GM23248 (cell line): ENCODE measurements around the gene UCP2. TPM values are rescaled to one million over a fixed set of nuclear protein-coding genes. Genes with fewer than 3 reads are reported as not detected.
"Not testable (repeated sequence)": the region's sequence is repeated elsewhere in the genome, so short reads cannot be mapped to it uniquely, and the experiment has no call there.

ENCODE experiments used
- DNase-seq: peaks from one replicate; pipeline ENCODE4 v3.0.0-alpha.2; 2015
- H2AFZ ChIP-seq: fragments of 200-600 bp; sonication (generic); 2 replicates; pipeline ENCODE4 v1.6.1; 2016; ENCODE audit warnings: antibody characterized with exemption
- H3F3A ChIP-seq: fragments of 200-600 bp; sonication (generic); 2 replicates; pipeline ENCODE4 v1.6.1; 2016; ENCODE audit warnings: mild to moderate bottlenecking, antibody characterized with exemption, mixed run types; ENCODE audit not compliant: insufficient read depth
- H3K27ac ChIP-seq: fragments of 200-600 bp; sonication (generic); 2 replicates; pipeline ENCODE4 v1.5.1; 2016; ENCODE audit warnings: mild to moderate bottlenecking
- H3K27me3 ChIP-seq: fragments of 200-600 bp; sonication (generic); replicated peaks from 2 replicates; pipeline ENCODE4 v1.6.1; 2016; ENCODE audit warnings: mild to moderate bottlenecking; ENCODE audit not compliant: insufficient read depth
- H3K36me3 ChIP-seq: fragments of 200-600 bp; sonication (generic); 2 replicates; pipeline ENCODE4 v1.6.1; 2016; ENCODE audit warnings: low read depth, mild to moderate bottlenecking
- H3K4me1 ChIP-seq: fragments of 200-600 bp; sonication (generic); 2 replicates; pipeline ENCODE4 v1.6.1; 2016; ENCODE audit warnings: mild to moderate bottlenecking; ENCODE audit not compliant: insufficient read depth
- H3K4me2 ChIP-seq: fragments of 200-600 bp; sonication (generic); one replicate; pipeline ENCODE4 v1.6.1; 2016; ENCODE audit warnings: mild to moderate bottlenecking; ENCODE audit not compliant: unreplicated experiment
- H3K4me3 ChIP-seq: fragments of 200-600 bp; sonication (generic); 2 replicates; pipeline ENCODE4 v1.5.1; 2016; ENCODE audit warnings: mild to moderate bottlenecking
- H3K79me2 ChIP-seq: fragments of 200-600 bp; sonication (generic); 2 replicates; pipeline ENCODE4 v1.6.1; 2016; ENCODE audit warnings: mild to moderate bottlenecking; ENCODE audit not compliant: insufficient read depth
- H3K9ac ChIP-seq: fragments of 200-600 bp; sonication (generic); 2 replicates; pipeline ENCODE4 v1.6.1; 2016; ENCODE audit warnings: mild to moderate bottlenecking
- H3K9me2 ChIP-seq: fragments of 200-600 bp; sonication (generic); 2 replicates; pipeline ENCODE4 v1.6.1; 2016; ENCODE audit warnings: mixed run types, mild to moderate bottlenecking, moderate library complexity; ENCODE audit not compliant: insufficient read depth
- H3K9me3 ChIP-seq: fragments of 200-600 bp; sonication (generic); one replicate; pipeline ENCODE4 v1.6.1; 2017; ENCODE audit warnings: low read depth
- H4K20me1 ChIP-seq: fragments of 200-600 bp; sonication (generic); 2 replicates; pipeline ENCODE4 v1.6.0; 2016; ENCODE audit not compliant: insufficient read depth
- EZH2 ChIP-seq: fragments of 200-600 bp; sonication (generic); IDR thresholded peaks from 2 replicates; pipeline ENCODE4 v1.6.1; 2018; ENCODE audit warnings: antibody characterized with exemption, mild to moderate bottlenecking; ENCODE audit not compliant: insufficient read depth, poor library complexity, severe bottlenecking
- EZH2phosphoT487 ChIP-seq: fragments of 200-600 bp; sonication (generic); IDR thresholded peaks from 2 replicates; pipeline ENCODE4 v1.6.1; 2018; ENCODE audit warnings: antibody characterized with exemption, moderate library complexity, mild to moderate bottlenecking, low read depth; ENCODE audit not compliant: insufficient read depth
- WGBS, 2 experiments: methylation state at CpG; one replicate each; pipeline ENCODE4 v1.1.6; 2015 to 2017; ENCODE audit warnings: low lambda C conversion rate in 2 of 2, low coverage in 1 of 2; ENCODE audit errors: missing lambda C conversion rate in 2 of 2; 5-methylcytosine and 5-hydroxymethylcytosine counted together
- in situ Hi-C: fragments of 300-500 bp; cut with MboI; formaldehyde crosslinking; loops from 2 replicates; pipeline ENCODE4 v1.15.0; 2020
- polyA plus RNA-seq: library from polyadenylated mRNA; unstranded; fragments of >200 nt; fragmentation: Nextera tagmentation; extraction: Ambion mirVana; gene quantifications from 2 replicates; pipeline ENCODE4 v1.2.1, GENCODE V29; 2016
- total RNA-seq: library from RNA; depleted of rRNA; stranded (reverse); fragments of >200 nt; shearing (Covaris generic); gene quantifications from 2 replicates; pipeline ENCODE4 v1.2.3, GENCODE V29; 2014

The UCP2 gene
- total and polyA plus RNA-seq, 2 experiments from 2014 or later, result 2.0 TPM; not detected in 1

DNA sequence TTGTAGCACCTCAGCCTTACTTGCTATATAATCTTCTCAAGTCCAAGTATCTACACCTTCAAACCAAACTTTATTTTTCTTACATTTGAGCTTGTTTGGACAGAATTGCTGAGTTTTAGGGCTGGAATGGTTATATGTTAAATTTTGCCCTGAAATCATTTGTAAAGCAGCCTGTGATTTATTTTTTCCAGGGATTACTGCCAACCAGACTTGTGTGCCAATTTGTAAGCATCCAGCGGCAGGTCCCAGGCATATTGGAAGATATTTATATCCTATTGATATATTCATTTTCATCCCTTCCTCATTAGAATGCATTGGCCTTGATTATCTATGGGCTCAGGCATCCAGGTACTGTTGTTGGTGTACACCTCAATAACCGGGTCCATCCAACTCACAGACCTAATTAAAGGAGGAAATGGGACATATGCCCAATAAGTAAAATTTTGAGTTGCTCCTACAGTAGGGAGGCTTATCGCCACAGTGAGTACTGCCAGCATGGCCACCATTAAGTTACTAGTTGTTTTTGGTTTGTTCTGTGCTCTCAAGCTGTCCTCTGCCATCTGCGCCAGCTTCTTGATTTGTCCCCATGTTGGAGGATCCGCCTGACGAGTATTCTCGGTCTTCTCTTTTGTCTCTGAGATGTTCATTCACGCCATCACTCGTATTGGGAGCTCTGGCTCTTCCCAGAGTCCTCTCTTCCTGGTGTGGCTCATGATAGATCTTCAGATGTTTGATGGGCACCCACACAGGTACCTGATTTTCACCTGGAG is 41.7 kb downstream of the UCP2 start:
- no peaks in the 10 kb centered on the region for H4K20me1 ChIP-seq
- DNase-seq, result no peak
- H3K27me3 ChIP-seq, result no peaks in the 10 kb centered on the region
- no peaks in the 10 kb centered on the region for H3K4me1 ChIP-seq
- H3K9me3 ChIP-seq, result no peaks in the 10 kb centered on the region
- H3K27ac ChIP-seq, result no peak overlapping the region
- H3F3A ChIP-seq, result no peaks in the 10 kb centered on the region
- no peak for TF ChIP-seq EZH2phosphoT487
- TF ChIP-seq EZH2, result no peak
- in situ Hi-C loops, result no loop called here
- H3K9ac ChIP-seq, result no peak overlapping the region
- H3K4me2 ChIP-seq, result no peak overlapping the region
- WGBS, 2 experiments, result 84% methylated on average over 9 of the region's 9 CpGs
- no peaks in the 10 kb centered on the region for H3K79me2 ChIP-seq
- no peaks in the 10 kb centered on the region for H3K36me3 ChIP-seq
- no peak overlapping the region for H2AFZ ChIP-seq
- no peak overlapping the region for H3K4me3 ChIP-seq
- no peaks in the 10 kb centered on the region for H3K9me2 ChIP-seq

DNA sequence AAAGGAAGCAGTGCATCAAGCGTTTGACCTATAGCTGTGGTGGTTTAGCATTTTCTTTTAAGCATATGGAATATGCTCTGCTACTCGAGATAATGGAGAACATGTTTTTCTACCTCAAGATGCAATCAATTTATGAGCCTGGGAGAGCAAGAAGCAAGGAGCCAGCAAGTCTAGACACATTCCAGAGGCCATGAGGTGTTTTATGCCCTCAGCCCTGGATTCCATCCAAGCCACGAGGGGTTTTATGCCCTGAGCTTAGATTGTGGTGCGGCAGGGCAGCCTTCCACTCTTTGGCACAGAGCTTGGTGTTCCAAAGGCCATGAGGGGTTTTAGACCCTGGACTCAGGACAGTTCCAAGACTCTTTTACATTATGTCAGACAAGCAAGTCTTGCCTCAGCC is 43.5 kb downstream of the UCP2 start:
- Histone ChIP-seq H3K27ac (no peak overlapping the region), H3K4me3 (no peak overlapping the region), H3K9me2 (no peaks in the 10 kb centered on the region), H3K79me2 (no peaks in the 10 kb centered on the region), H3K9me3 (no peaks in the 10 kb centered on the region), H4K20me1 (no peaks in the 10 kb centered on the region), H2AFZ (no peak overlapping the region), H3K9ac (no peak overlapping the region), H3K4me1 (no peaks in the 10 kb centered on the region), H3F3A (no peaks in the 10 kb centered on the region), H3K4me2 (no peak overlapping the region), H3K36me3 (no peaks in the 10 kb centered on the region), H3K27me3 (no peaks in the 10 kb centered on the region)
- WGBS, 2 experiments, result 21 to 31% methylated on average over 4 of the region's 4 CpGs
- in situ Hi-C loops, result no loop called here
- TF ChIP-seq EZH2phosphoT487 (no peak), EZH2 (no peak)
- DNase-seq, result peak; percentile 15

DNA sequence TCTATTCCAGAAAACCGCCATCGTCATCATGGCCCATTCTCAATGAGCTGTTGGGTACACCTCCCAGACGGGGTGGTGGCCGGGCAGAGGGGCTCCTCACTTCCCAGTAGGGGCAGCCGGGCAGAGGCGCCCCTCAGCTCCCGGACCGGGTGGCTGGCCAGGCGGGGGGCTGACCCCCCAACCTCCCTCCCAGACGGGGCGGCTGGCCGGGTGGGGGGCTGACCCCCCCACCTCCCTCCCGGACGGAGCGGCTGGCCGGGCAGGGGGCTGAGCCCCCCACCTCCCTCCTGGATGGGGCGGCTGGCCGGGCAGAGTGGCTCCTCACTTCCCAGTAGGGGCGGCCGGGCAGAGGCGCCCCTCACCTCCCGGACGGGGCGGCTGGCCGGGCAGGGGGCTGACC is 46.6 kb downstream of the UCP2 start:
- H3K9ac ChIP-seq, H3K79me2 ChIP-seq, H3F3A ChIP-seq, H3K36me3 ChIP-seq, H2AFZ ChIP-seq, H3K4me2 ChIP-seq, DNase-seq, H3K4me1 ChIP-seq, H3K9me2 ChIP-seq, H3K27ac ChIP-seq, H3K27me3 ChIP-seq, in situ Hi-C loops, H3K4me3 ChIP-seq, H3K9me3 ChIP-seq, H4K20me1 ChIP-seq: not testable (repeated sequence)
- WGBS, 2 experiments, result 99 to 100% methylated on average over 2 to 7 of the region's 25 CpGs

DNA sequence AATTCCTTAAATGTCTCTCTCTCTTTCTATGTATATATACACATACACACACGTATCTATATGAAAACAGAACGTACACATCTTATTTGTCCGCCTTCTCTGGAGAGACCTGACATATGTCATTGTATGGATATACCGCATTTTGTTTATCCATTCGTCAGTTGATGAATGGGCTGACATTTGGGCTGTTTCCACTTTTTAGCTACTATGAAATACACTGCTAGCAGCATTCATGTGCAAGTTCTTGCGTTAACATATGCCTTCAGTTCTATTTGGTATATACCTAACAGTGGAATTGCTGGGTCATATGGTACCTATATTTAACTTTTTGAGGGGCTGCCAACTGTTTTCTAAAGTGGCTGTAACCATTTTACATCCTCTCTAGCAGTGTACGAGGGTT is 49.9 kb downstream of the UCP2 start:
- H3K4me3 ChIP-seq, result no peak overlapping the region
- 0 out of 2 replicates have a peak, but pooled peaks cover 5% of the 10 kb centered on the region for H3F3A ChIP-seq
- no peak overlapping the region for H3K4me2 ChIP-seq
- in situ Hi-C loops, result no loop called here
- H3K9ac ChIP-seq, result no peak overlapping the region
- H3K9me3 ChIP-seq, result no peaks in the 10 kb centered on the region
- no peak for DNase-seq
- H3K4me1 ChIP-seq, result no peaks in the 10 kb centered on the region
- no peak overlapping the region for H2AFZ ChIP-seq
- H3K9me2 ChIP-seq, result no peaks in the 10 kb centered on the region
- no peaks in the 10 kb centered on the region for H3K36me3 ChIP-seq
- TF ChIP-seq EZH2 (no peak), EZH2phosphoT487 (no peak)
- no peaks in the 10 kb centered on the region for H3K79me2 ChIP-seq
- H3K27ac ChIP-seq, result no peak overlapping the region
- H4K20me1 ChIP-seq, result no peaks in the 10 kb centered on the region
- H3K27me3 ChIP-seq, result no peaks in the 10 kb centered on the region
- WGBS, 2 experiments, result 95 to 96% methylated on average over 7 of the region's 7 CpGs
